Measurements from ENCODE around the gene CCDC110. TPM values are rescaled to one million over a fixed set of nuclear protein-coding genes. Genes with fewer than 3 reads are reported as not detected.

Gene CCDC110
- total and polyA plus RNA-seq, 9 of the 15 experiments (the other 6 are each of a cell fraction or from before 2014, with no cell fraction given): 0.04 to 0.35 (median 0.07) TPM; not detected in 4

- no peaks in the 10 kb centered on the region for H4K20me1 ChIP-seq (replicated peaks; ENCODE audit: control insufficient read depth, insufficient read depth, low read length)
- H3K4me2 ChIP-seq (ENCODE audit: insufficient read depth, low read length): peak overlapping the region; percentile 82
- ChIA-PET POLR2A (interaction anchor here (0.7 kb wide), 1 partner anchor 13 kb away, joined by 3 read pairs; no protein-coding TSS in a partner anchor), CTCF (ENCODE audit: low intra/inter-chr PET ratio) (no interaction called here)
- DNase-seq (ENCODE audit: extremely low read depth in 1 of 4, low spot score in 3 of 4): peak; percentile 35 to 64 (median 51)
- in situ Hi-C loops (cut with MboI) (no loop called here), intact Hi-C loops (cut with micrococcal nuclease) (no loop called here)
- no peaks in the 10 kb centered on the region for H3K79me2 ChIP-seq (ENCODE audit: control insufficient read depth, insufficient read depth, low read length)
- H3K27ac ChIP-seq (ENCODE audit: extremely low read depth, low read depth, low read length): peak overlapping the region; percentile 60
- FAIRE-seq: peak; percentile 82
- peak; percentile 93 for ATAC-seq
- no TSS peak for BruUV-seq (replicated peaks)
- 4% methylated on average over 21 of the region's 21 CpGs for WGBS (ENCODE audit: insufficient coverage, low coverage, missing lambda C conversion rate)
- peaks cover 3 to 7% of the 10 kb centered on the region in 2 experiments; a peak in 3 of 5 replicates for H3K4me1 ChIP-seq (replicated peaks in 1 of 2; ENCODE audit: control insufficient read depth in 2 of 2, insufficient read depth in 2 of 2, low read length in 2 of 2)
- H3K27me3 ChIP-seq (ENCODE audit: control insufficient read depth in 2 of 2, insufficient read depth in 2 of 2, low read length in 2 of 2): peaks cover 11 to 22% of the 10 kb centered on the region in 2 experiments; a peak in 4 of 5 replicates
- H3K9ac ChIP-seq (ENCODE audit: insufficient read depth in 1 of 2, low read depth in 2 of 2, low read length in 2 of 2): peak overlapping the region; percentile 18 to 64; a peak in 3 of 4 replicates
- H2AFZ ChIP-seq (ENCODE audit: low read depth, low read length): peak overlapping the region; percentile 82
- H3K4me3 ChIP-seq: peak overlapping the region; percentile 29
- H3K9me3 ChIP-seq (replicated peaks; ENCODE audit: control insufficient read depth, insufficient read depth, low read depth, low read length): no peaks in the 10 kb centered on the region
- H3K36me3 ChIP-seq (ENCODE audit: control insufficient read depth, insufficient read depth, low read length): no peaks in the 10 kb centered on the region
- H3K9me1 ChIP-seq (ENCODE audit: control insufficient read depth, insufficient read depth, low read length): no peaks in the 10 kb centered on the region
- TF ChIP-seq KHSRP (IDR thresholded peaks at IDR 0.05) (no peak), HNRNPH1 (optimal IDR thresholded peaks at IDR 0.05; ENCODE audit: low read depth, low read length) (no peak), CEBPB (tag; IDR thresholded peaks at IDR 0.05) (peak; percentile 96), ELK1 (CRISPR knock-in tag; IDR thresholded peaks at IDR 0.05) (no peak), MTA1 (IDR thresholded peaks at IDR 0.05; ENCODE audit: borderline replicate concordance) (no peak), PYGO2 (tag; IDR thresholded peaks at IDR 0.05) (no peak), CXXC5 (CRISPR knock-in tag; IDR thresholded peaks at IDR 0.05) (peak; percentile 64), EP300 (IDR thresholded peaks at IDR 0.05; ENCODE audit: low read length) (peak; percentile 41), BRD9 (IDR thresholded peaks at IDR 0.05; ENCODE audit: low read depth, partially characterized antibody) (peak; percentile 65), ZNF316 (IDR thresholded peaks at IDR 0.05) (peak; percentile 100), GATAD2B (IDR thresholded peaks at IDR 0.05; ENCODE audit: borderline replicate concordance) (peak; percentile 18)
- TF ChIP-seq, protein P1, sequence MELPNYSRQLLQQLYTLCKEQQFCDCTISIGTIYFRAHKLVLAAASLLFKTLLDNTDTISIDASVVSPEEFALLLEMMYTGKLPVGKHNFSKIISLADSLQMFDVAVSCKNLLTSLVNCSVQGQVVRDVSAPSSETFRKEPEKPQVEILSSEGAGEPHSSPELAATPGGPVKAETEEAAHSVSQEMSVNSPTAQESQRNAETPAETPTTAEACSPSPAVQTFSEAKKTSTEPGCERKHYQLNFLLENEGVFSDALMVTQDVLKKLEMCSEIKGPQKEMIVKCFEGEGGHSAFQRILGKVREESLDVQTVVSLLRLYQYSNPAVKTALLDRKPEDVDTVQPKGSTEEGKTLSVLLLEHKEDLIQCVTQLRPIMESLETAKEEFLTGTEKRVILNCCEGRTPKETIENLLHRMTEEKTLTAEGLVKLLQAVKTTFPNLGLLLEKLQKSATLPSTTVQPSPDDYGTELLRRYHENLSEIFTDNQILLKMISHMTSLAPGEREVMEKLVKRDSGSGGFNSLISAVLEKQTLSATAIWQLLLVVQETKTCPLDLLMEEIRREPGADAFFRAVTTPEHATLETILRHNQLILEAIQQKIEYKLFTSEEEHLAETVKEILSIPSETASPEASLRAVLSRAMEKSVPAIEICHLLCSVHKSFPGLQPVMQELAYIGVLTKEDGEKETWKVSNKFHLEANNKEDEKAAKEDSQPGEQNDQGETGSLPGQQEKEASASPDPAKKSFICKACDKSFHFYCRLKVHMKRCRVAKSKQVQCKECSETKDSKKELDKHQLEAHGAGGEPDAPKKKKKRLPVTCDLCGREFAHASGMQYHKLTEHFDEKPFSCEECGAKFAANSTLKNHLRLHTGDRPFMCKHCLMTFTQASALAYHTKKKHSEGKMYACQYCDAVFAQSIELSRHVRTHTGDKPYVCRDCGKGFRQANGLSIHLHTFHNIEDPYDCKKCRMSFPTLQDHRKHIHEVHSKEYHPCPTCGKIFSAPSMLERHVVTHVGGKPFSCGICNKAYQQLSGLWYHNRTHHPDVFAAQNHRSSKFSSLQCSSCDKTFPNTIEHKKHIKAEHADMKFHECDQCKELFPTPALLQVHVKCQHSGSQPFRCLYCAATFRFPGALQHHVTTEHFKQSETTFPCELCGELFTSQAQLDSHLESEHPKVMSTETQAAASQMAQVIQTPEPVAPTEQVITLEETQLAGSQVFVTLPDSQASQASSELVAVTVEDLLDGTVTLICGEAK (IDR thresholded peaks at IDR 0.05): no peak
- TF ChIP-seq, protein P1 (CRISPR knock-in tag; IDR thresholded peaks at IDR 0.05): no peak
Measured at GRCh38 chr4:185504098-185505047, 32.8 kb upstream of the CCDC110 start.

Measured in K562 (cell line).